Measurements from ENCODE around the gene SNX9.
"Not testable (repeated sequence)": the region's sequence is repeated elsewhere in the genome, so short reads cannot be mapped to it uniquely, and the experiment has no call there.

Gene SNX9

DNA sequence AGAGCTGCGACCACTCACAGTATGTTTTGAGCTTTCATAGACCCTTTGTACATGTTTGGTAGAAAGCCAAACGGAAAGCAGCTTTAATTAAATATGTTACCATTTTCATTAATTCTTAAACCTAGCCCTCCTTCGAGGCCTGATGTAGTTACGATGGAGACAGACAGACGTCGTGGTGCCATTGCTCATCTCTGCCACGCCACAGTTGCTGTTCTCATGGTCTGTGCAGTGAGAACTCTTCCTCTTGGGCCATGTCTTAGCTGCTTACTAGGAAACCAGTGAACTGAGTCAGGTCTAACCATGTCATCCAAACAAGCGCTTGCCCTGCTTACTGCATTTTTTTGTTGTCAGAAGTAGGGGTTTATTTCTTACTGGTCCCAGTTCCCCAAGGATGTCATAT is 62.8 kb downstream of the SNX9 start:
- no peak for DNase-seq

GRCh38 chr6:157887892-157888291 is 64.8 kb downstream of the SNX9 start:
- DNase-seq = no peak

DNA sequence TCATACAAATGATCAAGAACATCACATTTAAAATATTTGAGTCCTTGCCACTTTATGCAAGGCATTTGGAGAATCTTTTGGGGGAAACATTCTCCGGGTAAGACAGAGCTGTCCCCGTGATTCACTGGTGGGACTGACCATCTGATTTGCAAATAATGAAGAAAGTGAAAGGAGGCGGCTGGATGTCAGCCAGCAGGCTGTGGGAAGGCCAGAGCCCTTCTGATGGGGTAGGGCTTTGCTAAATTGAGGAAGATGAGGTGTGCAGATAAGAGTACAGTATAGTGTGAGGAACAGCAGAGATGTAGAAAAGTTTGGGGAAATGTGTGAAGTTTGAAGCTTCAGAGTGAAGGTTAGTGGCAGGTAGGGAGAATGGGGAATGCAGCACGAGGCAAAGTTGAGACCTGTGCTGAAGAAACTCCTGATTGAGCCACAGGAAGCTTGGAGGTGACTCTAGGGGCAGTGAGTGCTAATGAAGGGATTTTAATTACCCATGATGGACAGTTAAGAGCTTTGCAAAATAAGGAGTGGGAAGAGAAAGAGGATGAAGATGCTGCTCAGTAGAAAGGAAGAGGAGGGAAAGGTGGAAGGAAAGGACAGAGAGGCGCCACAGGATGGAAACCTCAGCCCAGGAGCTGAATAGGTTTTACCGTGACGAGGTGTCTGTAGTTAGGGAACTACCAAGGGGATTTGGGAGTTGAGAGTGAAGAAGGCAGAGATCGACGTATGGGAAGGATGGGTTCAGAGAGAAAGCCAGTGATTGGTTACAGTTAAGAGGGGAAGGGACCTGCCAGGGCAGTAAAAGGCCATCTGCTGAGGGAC is 68.7 kb downstream of the SNX9 start:
- DNase-seq = no peak

GRCh38 chr6:157892363-157892877 is 69.4 kb downstream of the SNX9 start:
- DNase-seq = no peak

- DNase-seq = no peak
Measured at GRCh38 chr6:157893238-157893637, 70.2 kb downstream of the SNX9 start.

- no peak for DNase-seq
Measured at GRCh38 chr6:157895585-157895984, 72.5 kb downstream of the SNX9 start.

DNA sequence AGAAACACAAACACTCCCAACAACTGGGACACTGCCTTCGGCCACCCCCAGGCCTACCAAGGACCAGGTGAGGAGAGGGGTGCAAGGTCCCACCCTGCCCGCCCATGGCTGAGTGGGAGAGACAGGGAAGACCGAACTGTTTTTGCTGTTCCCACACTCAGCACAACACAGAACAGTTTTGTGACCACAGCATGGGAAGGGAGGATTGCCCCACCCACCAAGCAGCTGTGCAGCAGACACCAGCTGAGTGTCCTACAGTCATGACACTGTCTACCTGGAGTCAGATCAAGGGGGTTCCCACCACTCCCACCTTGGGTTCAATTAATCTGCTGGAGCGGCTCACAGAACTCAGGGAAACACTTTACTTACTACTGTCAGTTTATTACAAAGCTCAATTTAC is 73.9 kb downstream of the SNX9 start:
- no peak for DNase-seq

- DNase-seq = no peak
Measured at GRCh38 chr6:157898169-157898568, 75.1 kb downstream of the SNX9 start.

DNA sequence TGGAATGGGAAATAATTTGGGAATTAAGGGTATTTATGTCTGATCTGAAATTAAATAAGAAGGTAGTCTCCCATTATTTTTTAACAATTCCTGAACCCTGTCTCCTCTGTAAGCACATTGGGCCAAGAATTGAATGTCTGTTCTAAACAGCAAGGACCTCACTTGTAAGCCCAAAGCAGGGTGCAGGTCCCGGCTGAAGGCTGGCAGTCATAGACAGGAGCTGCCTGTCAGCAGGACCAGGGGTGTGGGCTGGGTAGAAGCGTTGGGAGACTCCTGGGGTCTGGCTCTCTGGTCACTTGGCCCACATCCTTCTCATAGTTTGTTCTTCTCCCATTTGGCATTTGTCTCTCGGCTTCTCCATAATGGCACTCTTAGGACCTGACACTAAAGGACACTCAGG is 75.6 kb downstream of the SNX9 start:
- no peak for DNase-seq

- DNase-seq = not testable (repeated sequence)
Measured at GRCh38 chr6:157900262-157900661, 77.2 kb downstream of the SNX9 start.

DNA sequence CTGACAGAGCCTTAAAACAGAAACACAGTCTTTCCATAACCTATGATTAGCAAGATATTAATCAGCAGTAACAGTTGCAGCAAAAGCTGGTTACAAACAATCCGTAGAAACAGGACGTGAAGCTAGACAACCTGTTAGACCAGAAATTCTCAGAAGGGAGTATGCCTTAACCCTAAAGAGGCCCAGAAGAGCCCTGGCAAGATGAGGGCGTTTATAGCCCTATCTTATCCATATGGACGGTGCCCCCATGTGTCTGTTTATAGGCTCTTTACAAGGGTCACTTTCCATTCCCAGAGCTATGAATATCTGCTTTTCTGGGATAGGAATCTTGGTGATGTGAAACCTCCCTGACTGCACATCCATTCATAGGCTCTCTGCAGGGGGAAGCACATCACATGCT is 77.7 kb downstream of the SNX9 start:
- not testable (repeated sequence) for DNase-seq

DNA sequence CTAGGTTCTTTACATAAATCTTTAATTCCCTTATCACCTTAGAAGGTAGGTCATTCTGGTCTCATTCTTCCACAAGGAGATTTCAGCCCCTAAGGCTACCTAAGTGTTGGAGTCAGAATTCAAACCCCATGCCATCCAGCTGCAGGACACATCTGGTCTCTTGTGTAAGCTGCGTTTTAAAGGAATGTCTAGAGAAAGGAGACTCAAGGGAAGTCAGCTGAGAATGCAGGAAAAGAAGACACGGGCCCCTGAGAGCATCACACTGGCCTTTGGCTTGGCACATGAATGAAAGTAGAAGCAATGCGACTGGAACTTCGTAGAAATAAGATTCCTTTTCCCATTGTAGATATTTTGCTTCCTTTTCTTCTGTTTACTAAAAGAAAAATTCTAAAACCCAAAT is 82.0 kb downstream of the SNX9 start:
- no peak for DNase-seq

DNA sequence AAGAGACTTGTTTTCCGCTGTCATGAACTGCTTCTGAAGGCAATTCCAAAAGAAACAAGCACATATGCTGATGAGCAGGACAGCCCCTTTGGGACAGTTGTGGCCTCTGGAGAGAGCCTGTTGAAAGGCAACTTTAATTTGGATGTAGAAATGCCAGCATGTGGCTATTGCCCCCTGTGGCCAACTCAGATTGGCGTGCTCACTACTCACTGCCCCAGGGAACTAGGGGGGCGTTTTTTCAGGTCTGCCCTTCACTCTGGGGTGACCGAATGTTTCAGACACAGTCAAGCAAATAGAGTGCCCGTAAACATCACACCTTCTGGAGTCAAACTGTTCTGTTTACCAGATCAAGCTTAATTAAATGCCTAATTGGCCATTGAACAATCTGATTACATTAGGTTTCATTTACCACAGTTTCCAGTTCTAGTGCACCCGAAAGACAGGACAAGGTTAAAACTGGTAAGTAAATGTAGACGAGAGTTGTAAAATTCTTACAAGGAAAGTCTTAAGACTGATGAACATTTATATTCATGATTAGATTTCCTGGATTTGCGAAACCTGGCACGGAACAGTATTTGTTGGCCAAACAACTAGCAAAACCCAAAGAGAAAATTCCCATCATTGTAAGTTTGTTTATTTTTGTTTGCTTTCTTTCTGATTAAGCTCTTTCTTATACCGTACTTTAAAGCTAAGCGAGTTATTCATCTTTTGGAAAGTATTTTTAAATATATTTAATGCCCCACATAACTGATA is 82.7 kb downstream of the SNX9 start:
- no peak for DNase-seq

DNA sequence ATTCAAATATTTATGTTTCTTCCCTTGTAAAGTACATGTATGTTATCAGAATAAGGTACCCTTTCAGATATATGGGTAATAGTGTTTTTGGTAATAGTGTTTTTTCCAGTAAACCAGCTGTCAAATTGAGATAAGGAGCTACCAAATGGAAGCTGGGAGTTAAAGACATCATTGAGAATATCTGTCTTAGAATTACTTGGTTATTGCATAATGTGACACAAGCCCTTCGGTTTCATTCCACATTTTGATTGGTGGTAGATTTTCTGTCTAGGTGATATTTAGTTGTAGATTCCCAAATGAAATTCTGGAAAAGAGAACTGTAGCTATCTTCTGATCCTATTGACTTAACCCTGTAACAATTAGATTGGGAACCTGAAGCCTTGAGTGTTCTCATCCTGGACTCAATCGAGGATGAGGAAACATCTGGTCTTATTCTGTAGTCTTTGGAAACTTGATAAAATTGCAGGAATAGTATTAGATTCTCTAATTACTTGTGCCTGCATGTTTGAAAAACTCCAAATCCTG is 83.6 kb downstream of the SNX9 start:
- DNase-seq = no peak

DNA sequence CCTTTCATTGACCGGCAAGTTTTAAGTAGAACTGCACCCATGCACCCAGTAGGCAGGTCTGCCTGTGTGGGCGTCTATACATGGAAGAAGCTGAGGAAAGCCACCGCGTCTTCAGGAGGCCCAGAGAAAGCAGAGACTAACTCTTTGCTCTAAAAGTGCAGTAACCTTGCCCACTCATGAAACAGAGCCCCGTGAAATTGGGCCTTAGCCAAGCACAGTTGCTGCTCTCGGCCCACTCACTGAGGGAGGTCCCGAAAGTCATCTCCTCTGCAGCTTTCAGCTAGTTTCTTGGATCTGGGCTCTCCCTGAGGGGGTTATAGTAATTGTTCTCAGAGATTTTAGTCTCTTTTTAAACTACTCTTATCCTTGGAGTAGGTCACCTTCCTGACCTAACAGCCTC is 84.6 kb downstream of the SNX9 start:
- DNase-seq = no peak

DNA sequence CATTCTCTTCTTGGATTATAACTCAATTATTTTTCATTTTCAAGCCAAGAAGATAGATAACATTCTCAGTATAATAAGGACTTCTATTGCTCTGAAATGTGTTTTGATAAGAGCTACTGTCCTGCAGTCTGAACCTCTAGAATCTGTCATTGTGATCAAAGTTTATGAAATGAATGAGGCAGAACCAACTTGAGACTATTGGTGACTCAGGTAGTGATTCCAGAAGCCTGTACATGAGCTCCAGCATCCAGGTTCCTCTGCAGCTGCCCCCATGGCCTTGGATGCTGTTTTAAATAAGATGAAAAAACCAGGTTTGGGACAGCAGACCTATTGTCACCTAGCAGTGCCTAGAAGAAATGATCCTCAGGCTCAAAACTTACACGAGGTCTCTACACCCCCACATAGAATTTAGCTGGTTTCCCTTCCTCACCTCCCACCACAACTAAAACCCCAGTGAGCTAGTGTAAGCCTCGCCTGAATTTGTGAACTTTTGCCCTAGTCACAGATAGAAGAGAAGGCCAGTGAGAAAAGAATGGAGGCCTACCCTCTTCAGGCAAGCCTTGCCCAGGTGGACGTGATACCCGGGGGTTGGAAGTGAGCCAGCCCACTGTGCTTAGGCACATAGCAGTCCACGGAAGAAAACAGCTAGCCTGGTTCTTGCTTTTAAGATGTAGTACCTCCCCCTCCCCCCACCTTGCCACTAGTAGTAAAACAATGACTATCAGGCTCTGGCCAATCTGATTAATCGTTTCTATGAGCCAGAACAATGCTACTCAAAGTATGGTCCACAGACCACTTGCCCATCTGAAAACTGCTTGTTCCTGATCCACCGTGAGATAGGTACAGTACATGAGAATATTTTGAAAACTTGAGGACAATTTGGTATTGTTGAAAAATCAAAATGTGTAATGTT is 85.6 kb downstream of the SNX9 start:
- no peak for DNase-seq

GRCh38 chr6:157909282-157909664 is 86.2 kb downstream of the SNX9 start:
- no peak for DNase-seq

- no peak for DNase-seq
Measured at GRCh38 chr6:157911278-157911677, 88.2 kb downstream of the SNX9 start.

- no peak for DNase-seq
Measured at GRCh38 chr6:157911786-157912185, 88.7 kb downstream of the SNX9 start.

GRCh38 chr6:157912326-157912725 is 89.3 kb downstream of the SNX9 start:
- no peak for DNase-seq

GRCh38 chr6:157921685-157922367 is 98.8 kb downstream of the SNX9 start:
- DNase-seq = no peak

DNA sequence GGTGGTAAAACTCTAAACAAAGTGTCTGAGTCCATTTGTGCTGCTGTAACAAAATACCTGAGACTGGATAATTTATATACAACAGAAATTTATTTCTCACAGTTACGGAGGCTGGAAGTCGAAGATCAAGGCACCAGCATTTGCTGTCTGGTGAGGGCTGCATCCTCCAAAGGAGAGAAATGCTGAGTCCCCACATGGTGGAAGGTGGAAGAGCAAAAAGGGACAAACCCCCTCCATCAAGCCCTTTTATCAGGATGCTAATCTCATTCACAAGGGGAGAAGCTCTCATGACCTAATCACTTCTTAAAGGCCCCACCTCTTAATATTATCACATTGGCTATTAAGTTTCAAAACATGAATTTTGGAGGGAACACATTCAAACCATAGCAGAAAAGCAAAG is 102.7 kb downstream of the SNX9 start:
- no peak for DNase-seq
